Activated T-helper 1 cell treated with anti-CD3 and anti-CD28 coated beads, Interleukin-2, amount 50 U/mL, for 16 hours (primary cell): ENCODE data around the gene FKBP11.

Experiments
- DNase-seq, 2 donors: peaks; one replicate each; pipeline ENCODE4 v3.0.0-alpha.2; 2020; ENCODE audit warnings: low read depth in 1 of 2, low spot score in 1 of 2

Gene FKBP11

DNA sequence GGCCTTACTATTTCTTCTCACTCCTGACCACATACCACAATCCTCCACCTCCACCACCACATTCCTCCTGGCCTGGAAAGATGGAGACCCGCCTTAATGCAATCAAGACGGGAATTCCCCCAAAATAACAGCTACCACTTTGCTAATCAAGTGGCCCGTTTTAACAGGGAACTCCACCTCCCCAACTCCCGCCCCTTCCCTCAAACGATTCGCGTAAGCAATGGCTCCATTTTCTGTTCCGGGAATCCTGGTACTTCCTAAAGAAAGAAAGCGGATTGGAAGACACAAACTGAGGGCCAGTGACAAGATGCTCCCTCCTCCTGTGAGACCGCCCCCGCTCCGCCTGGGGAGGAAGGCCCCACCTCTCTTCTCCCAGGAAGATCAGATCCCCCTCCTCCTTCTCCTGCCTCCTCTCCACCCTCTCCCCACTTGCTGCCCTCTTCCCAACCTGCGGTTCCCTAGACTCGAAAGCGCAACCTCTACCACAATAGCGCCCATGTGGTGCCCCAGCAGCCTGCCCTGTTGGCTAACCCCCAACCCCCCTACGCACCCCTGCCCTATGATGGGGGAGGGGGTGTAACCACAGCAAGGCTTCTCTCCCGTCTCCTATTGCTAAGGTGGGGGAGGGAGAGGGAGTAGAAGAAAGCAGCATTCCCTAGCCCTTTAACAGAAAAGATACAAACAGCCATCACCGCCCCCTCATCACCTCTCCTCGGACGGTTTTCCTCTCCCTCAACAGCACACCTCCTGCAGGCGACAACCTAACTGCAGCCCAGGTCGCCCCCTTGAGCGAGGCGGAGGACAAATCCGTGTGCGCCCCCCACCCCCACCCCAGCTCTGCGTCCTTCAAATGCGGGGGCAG, 31.2 kb upstream of the FKBP11 start:
- no peak for DNase-seq

DNA sequence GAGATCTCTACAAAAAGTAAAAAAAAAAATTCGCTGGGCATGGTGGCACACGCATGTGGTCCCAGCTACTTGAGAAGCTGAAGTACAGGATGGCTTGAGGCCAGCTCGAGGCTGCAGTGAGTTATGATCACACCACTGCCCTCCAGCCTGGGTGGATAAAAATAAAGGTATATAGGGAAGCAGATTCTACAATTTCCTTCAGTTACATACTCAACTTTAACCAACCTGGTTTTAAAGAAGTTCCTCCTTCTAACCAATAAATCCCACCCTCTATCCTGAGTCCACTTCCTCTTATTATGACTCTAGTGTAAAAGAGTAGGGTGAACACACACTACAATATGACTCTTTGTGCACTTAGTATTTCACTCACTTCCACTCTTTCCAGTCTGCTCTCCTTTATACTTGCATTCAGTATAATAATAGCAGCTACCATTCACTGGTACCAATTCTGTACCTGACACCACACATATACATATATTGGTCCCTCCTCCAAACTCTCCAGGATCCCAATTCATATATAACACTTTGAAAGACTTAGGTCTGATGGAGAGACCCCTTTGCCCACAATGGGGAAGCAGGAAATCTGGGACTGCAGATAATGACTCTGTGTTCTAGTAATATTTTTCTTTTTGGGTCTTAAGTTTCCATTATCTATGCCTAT, 29.7 kb upstream of the FKBP11 start:
- DNase-seq: no peak

DNA sequence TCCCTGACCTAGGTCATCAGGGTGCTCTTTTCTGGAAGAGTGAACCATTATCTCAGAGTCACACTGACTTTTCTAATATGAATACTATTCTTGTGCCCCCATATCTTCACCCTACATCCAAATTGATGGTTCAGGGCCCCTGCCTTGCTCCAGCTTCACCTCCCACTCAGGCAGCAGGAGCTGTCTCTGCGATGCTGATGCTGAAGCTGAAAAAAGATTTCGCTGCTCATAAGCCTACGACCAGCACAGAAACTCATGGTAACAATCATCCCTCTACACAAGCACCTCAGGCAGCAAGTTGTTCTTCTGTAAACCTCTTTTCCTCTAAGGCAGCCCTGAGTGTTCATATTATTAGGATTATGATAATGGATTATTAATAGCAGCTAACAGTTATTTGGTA, 28.8 kb upstream of the FKBP11 start:
- DNase-seq: no peak

DNA sequence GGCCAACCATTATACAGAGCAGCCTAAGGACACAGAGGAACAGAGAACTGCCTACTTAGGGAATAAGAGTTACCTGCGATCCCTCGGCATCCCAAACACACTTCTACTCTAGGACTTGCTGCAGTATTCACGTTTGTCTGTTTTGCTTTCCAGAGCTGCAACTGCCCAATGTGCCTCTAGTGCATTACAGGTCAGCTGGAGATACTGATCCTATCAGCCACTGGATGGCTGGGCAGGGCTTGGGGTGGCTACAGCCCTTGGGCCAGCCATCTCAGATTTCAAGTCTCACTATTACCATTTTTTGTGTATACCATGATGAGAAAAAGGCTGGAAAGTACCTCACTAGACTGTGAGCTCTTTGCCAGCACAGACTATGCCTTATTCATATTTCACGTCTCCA, 27.4 kb upstream of the FKBP11 start:
- no peak for DNase-seq

DNA sequence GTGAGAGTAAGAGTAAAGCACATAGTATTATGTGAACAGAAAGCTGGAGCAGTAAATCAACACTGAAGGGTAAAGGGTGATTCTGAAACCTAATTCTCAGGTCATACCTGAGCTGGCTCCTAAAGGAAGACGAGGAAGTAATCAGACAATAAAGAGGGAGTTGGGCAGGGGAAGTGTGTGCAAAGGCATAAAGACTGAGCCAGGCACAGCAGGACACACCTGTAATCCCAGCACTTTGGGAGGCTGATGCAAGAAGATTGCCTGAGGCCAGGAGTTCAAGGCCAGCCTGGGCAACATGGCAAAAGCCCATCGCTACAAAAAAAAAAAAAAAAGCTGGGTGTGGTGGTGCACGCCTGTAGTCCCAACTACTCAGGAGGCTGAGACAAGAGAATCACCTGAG, 22.4 kb upstream of the FKBP11 start:
- no peak for DNase-seq

DNA sequence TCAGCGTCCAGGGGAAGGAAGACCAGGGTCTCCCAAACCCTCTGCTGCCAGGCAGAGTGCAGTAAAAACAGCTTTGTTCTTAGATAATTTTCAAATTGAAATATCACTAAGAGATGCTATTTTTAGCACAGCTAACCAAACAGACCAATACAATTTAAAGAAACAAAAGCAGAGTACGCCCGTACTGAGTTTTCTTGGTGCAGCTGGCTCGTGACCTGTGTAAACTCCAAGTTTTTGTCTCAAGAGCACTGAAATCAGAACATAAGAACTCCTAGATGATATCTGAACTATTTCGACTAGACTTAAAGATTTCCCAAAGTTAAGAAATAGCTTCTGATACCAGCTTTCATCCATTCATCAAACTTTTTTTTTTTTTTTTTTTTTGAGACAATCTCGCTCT, 21.7 kb upstream of the FKBP11 start:
- DNase-seq: no peak

DNA sequence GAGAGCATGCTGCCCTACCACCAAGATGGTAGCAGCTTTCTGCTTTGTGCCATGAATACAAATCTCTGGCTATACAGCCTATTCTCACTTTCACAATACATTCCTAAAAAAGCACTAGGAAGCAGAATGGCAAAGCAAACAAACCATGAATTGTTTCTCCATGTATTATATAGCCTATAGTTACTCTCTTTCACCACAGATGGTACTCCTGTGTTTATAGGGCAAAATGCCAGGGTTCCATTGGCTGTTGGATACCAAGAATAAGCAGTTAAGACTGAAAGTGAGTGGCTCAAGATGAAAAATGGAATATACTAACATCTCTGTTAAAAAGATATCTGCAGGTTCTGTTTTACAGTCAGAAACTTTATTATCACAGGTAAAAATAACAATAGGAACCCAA, 20.9 kb upstream of the FKBP11 start:
- no peak for DNase-seq

DNA sequence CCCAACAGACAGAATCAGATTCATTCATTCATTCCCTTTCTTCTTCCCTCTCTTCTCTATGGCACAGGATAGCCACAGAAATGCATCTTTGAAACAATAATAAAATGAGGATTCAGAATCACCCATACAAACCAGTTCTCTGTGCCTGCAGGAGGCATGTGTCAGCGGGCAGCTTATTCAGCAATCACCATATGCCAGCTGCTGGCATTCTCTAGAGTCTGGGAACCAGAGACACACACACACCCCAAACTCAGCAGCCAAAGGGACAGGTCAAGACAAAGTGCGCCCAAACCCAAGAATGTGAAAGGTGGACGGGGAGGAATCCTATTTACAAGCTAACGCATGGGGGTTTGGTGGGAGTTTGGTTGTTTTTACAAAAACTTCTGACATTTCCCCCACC, 17.9 kb upstream of the FKBP11 start:
- no peak for DNase-seq

DNA sequence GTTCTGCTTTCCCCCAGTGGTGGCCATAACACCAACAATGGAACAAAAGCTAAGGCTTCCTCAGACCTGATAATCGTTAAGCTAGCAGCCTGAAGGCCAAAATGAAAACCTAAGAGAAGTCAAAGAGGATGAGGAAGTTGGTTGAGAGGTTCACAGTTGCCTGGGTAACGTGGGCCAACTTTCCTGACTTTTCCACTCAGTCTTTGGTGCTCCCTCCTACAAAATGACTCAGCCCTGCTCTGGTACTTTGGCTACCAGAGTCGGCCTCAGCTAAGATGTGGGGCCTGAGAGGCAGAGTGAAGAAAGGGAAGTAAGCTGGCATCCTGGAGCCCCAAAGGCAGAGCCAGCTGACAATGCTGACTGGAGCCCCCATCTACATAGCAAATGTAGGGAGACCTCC, 14.9 kb upstream of the FKBP11 start:
- DNase-seq: no peak

DNA sequence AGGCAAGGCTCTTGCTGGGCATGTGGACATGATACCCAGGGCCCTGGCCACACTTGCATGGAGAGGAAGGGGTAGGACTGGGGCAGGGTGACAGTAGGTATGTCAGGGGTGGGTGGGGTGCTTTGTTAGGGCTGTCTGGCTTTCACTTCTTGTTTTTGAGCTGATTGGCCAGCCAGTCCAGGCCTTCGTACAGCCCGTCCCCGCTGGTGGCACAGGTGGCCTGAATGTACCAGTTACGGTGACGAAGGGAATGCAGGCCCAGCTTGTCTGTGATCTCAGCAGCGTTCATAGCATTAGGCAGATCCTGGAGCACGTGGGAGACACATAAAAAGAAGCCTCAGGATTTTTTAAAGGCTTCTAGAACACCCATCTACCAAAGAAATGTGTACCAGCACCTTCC, 13.5 kb upstream of the FKBP11 start:
- DNase-seq: no peak

DNA sequence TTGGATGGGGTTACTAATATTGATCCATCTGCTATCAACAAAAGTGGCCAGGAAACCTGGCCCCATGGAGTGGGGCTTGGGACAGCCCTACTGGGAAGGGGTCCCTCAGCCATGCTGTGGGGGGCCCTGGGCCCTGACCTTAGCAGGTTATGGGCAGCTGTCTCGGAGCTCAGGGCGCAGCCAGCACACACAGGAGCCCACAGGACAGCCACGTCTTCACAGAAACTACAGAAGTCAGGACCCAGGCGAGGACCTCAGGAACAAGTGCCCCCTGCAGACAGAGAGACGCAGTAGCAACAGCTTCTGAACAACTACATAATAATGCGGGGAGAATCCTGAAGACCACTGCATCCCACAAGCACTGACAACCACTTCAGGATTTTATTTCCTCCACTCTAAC, 11.9 kb upstream of the FKBP11 start:
- DNase-seq: no peak

DNA sequence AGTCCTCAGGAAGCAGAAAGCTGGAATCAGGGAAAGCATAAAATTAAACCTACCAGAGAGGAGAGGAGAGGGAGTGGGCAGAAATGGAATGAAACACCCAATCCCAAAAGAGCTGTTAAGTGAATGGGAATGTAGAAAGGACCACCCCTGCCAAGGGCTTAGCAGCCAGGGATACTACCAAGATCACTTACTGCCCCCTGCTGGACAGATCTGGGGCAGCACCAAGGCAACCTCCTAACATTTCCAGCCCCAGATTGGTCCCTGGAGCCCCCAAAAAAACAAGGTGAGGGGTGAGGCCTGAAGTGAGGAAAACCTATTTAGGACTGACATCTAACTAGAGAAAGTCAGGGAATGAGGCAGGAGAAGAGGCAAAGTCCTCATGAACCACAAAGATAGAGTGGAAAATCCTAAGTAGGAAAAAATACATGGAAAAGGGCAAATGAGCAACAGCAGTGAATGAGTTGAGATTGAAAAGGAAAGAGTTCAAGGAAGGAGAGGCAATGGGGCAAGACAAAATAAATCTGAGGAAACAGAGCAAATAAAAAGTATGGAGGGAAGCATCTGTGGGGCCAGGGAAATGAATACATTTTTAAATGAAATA, 11.2 kb upstream of the FKBP11 start:
- peak; percentile 70 to 75 for DNase-seq

DNA sequence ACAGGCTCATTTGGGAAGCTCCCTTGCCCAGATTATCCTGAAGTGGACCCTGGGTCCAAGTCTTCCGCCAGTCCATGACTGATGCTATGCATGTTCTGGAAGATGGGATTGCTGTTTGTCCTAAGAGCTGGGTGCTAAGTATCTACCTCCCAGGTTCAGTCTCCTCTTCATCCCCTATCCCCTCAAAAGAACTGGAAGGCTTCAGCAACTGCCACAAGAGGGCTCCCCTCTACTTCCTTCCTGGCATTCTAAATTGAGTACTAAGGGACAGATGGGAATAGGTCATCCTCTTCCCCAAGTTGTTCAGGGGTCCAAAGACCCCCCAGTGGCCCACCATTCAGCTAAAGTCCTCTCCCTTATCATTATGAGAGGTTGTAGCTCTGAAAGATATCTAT, 9.0 kb upstream of the FKBP11 start:
- no peak for DNase-seq

DNA sequence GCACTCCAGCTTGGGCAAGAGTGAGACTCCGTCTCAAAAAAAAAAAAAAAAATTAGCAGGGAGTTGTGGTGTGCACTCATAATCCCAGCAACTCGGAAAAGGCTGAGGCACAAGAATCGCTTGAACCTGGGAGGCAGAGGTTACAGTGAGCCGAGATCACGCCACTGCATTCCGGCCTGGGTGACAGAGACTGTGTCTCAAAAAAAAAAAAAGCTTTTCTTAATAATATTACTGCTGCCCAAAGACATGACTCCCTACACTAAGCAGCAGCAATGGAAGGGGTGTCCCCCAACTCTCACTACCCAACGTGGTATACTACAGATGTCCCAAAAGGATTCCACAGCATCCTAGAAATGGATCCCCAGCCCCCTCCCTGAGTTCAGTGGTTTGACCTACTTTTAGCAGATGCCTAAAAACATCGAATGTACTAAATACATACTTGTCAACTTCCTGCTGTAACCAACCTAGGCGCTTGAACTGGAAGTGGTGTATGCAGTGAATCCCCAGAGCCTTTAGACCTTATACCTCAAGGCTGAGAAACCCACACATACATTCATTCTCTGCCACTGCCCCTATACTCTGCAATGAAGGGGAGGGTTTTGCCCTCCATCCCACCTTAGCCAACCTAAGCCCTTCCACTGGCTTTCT, 8.5 kb upstream of the FKBP11 start:
- no peak for DNase-seq

DNA sequence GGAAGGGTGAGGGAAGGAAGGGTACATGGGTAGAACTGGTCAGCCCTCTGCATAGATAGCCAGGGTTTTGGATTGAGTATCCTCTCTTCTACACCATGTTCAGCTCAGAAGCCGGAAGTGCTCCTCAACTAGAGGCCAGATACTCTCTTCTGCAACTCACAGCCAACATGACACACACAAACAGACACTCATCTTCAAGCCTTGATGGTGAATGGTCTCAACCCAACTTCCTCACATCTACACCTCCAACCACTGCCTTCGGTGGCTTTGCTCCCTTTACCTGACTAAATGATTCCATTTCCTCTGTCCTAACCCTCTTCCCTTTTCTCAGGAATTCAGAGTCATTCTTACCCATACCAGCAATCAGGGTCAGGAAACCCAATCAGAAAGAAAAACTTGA, 7.6 kb upstream of the FKBP11 start:
- DNase-seq: no peak

DNA sequence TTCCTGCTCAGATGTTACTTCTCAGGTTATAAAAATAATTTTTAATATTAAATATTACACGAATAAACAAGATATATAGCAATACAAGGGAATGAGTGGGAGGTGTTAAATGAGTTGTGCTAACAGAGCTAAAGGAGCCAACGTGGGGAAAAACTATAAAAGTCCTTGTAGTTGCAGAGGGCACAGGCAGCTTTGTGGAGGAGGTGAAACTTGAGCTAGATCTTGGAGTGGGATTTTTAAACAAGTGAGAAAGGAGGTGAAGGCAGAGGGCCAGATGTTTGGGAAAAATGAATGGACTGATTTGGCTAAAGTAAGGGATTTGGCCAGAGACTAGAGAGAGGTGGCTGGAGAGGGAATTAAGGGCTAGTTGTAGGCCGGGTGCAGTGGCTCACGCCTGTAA, 5.2 kb upstream of the FKBP11 start:
- DNase-seq: no peak

DNA sequence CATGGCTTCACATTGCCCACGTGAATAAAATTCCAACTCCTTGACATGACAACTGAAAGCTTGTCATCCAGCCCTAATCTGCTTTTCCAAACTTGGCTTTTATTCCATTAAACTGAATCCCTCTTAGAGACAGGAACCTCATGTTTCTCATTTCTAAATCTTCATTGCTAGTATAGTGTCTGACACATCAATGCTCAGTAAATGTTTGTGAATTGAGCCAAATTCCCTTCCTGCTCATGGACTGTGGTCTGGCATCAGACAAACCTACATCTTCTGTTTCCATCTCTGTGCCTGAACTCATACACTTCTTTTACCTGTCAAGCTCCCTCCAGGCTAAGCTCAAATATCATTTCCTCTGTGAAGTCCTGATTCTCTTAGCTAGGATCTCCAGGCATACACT, 4.3 kb upstream of the FKBP11 start:
- DNase-seq: no peak

DNA sequence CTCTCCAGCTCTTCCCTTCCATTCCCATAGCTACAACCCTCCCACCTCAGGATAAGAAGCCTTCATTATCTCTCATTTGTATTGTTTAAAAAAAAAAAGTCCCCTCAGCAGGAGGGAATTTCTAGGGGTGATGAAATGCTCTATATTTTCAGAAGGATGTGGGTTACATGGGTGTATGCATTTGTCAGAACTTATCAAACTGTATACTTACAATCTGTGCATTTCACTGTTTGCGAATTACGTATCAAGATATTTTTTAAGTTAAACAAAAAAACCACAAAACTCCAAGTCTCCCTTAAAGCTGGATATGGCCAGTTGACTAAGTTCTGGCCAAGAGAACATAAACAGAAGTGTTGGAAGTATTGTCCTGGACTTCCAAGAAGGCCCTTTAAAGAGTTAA, 2.0 kb upstream of the FKBP11 start:
- DNase-seq: no peak

DNA sequence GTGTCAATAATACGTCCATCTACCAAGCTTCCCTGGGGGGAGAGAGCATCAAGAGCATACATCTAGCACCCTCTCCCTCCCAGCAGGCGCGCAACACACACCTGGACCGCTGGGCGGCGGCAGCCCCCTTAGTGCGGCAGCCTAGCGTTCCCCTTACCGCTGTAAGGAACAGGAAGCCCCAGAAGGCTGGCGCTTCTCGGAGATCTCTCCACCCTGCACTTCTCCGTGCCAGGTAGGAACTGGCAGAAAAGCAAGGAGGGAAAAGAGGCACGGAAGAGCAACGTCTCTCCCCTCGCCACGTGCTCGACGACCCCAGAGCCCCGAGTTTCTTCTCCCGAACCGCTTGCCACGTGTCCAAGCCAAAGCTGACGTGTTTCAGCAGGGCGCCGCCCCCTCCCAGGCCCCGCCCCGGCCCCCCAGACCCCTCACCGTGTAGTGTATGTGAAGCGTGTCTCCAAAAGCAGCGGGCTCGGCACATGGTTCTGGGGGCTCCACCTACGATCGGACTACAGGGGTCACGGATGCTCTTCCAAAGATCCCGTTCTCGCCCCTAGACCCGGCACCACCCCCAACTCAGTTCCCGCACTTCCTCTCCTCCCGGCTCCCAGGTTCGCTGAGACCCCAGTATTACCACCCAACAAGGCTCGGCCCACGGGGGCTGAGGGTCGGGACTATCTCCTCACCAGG, 532 bp downstream of the FKBP11 start:
- peak; percentile 54 to 64 for DNase-seq

DNA sequence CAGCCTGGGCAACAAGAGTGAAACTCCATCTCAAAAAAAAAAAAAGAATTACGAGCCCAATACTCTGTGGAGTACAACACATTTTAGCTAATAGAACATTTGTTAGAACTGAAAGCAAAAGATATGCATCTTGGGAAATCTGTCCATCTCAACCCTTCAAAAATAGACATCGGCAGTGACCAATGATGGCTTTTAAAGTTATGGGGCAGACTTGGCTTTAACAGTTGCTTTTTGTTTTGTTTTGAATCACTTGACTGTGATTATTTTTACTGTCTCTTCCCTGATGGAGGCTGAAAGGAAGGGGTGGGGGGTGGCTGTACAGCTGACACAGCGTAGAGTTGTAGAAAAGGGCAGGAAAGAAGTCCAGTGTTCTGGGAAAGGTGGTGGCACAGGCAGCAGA, 2.2 kb downstream of the FKBP11 start:
- DNase-seq: no peak

DNA sequence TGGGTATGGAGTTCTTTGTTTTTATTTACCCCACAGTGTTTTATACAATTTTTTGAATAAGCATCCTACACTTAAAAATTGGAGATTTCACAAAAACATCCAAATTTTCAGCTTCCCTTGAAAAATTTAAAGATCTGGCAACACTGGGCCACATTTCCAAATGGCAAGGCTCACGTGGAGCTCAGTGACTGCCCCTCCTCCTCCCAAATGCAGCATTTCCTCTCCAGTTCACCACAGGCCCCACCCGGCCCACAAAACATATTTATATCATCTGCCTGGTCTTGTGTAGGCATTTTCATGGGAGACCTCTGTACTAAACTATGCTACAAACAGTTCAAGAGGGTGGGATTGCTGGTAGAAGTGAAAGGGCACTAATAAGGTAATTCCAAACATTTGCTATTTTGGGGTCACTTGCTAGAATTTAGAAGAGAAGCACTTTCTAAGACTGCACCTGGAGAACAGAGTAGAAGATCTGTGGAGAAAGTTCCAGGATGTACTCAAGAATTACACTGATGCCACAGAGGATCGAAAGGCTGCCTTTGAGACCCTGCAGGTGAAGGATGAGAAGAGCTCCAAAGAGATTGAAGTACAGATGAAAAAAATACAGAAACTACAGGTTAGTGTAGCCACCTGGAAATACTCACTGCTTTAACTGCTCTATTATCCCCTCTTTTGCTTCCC, 7.3 kb downstream of the FKBP11 start:
- peak in 1 of 2 donors; percentile 24 for DNase-seq
